ENCODE data around the gene ZFP36L1.
"Not testable (repeated sequence)": the region's sequence is repeated elsewhere in the genome, so short reads cannot be mapped to it uniquely, and the experiment has no call there.

The ZFP36L1 gene

GRCh38 chr14:68766299-68767247 is 26.3 kb downstream of the ZFP36L1 start:
- no peak for DNase-seq (ENCODE audit: low read depth in 1 of 2, low spot score in 1 of 2)

GRCh38 chr14:68763843-68764242 is 29.0 kb downstream of the ZFP36L1 start:
- not testable (repeated sequence) for DNase-seq (ENCODE audit: low read depth in 1 of 2, low spot score in 1 of 2)

GRCh38 chr14:68762953-68763764 is 29.7 kb downstream of the ZFP36L1 start:
- no peak for DNase-seq (ENCODE audit: low read depth in 1 of 2, low spot score in 1 of 2)

DNA sequence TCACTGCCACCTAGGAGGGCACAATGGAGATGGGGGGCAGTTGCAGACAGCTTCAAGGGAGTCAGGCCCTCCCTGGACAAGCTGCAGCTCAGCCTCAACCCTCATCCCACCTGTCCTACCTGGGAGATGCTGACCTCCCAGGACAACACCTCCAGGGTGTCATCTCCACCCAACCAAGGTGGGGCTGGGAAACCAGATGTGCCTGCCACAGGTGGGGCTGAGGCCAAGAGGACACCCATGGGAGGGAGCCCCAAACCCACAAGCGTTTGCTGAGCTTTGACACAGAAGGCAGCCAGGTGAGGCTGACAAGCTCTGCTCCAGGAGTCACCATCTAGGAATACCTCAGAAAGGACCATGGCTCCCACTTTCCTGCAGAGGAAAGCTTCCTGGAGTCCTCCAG is 31.5 kb downstream of the ZFP36L1 start:
- DNase-seq (ENCODE audit: low read depth in 1 of 2, low spot score in 1 of 2), result no peak

DNA sequence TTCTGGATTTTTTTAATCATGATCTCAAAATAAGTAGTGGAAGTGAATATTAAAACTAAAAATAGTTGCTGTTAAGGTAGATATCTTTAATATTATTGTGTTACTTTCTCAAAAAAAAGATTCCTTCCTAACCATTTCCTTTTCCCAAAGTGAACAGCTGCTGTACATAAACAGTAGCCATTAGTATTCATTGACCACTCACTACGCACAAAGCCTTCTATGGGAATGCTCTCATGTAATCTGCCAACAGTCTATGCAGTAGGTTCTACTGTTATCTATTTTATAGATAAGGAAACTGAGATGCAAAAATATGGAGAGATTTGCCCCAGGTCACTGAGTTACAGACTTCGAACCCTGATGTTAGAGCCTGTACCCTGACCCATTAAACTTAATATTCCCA is 32.1 kb downstream of the ZFP36L1 start:
- DNase-seq (ENCODE audit: low read depth in 1 of 2, low spot score in 1 of 2), result no peak

- no peak for DNase-seq (ENCODE audit: low read depth in 1 of 2, low spot score in 1 of 2)
These were observed 32.9 kb downstream of the ZFP36L1 start for GRCh38 chr14:68759937-68760336.

DNA sequence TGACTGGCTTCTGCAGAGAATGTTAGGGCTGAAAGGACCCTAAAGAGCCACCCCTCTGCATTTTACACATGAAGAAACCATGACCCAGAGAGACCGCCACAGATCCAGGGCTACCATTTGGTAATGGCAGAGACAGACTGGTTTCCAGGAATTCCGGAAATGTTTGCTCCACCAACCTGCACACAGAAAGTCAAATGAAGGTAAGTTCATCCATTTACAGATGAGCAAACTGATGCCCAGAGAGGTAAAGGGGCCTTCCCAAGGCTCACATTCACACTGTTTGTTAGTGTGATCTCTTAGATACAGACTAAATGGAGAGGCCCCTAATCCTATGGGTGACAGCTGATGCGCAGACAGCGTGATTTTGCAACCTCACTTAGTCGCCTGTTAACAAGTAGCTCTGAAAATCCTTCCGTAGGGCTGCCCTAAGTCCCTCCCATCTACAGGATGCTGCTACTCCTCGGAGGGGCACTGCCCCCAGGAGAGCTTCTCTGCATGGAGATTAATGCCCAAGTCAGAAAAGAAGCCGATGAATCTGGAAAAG is 33.8 kb downstream of the ZFP36L1 start:
- no peak for DNase-seq (ENCODE audit: low read depth in 1 of 2, low spot score in 1 of 2)

GRCh38 chr14:68758301-68758700 is 34.6 kb downstream of the ZFP36L1 start:
- DNase-seq (ENCODE audit: low read depth in 1 of 2, low spot score in 1 of 2), result no peak

GRCh38 chr14:68757618-68758081 is 35.2 kb downstream of the ZFP36L1 start:
- no peak for DNase-seq (ENCODE audit: low read depth in 1 of 2, low spot score in 1 of 2)

DNA sequence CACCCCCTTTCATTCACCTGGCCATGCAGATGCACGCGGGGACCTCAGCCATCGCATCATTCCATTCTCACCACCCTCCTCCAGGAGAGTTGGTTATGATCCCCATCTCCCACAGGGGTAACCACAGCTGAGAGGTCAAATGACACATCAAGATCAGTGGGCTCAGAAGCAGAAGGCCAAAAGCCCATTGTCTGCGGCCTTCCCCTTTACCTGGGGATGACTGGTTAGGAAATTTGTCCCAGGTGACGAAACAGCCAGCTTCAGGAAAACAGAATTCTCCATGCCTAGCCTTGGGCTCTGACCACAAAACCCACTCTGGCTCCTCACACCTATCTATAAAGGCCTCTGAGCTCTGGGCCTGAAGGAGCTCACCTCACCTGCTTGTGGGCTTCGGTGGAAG is 36.1 kb downstream of the ZFP36L1 start:
- DNase-seq (ENCODE audit: low read depth in 1 of 2, low spot score in 1 of 2), result no peak

DNA sequence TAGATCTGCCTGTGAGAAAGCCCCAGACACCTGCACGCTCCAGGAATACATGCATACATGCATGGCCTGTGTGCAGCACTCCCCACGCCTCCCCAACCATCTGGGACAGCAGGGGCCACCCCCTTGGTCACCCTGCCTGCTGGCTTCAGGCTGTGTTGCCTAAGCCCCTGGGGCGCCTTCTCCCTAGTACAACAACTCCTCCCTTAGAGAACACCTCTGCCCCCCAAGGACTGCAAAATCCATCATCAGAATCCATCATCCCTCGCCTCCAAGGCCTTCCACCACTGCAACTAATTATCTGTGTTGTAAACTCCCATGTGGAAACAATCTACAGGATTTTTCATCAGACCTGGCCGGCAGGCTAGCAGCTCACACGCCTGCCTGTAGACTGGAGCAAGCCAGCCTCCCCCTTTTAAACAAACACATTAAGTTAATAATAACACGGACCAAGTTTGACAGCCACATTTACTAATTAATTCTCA is 36.8 kb downstream of the ZFP36L1 start:
- no peak for DNase-seq (ENCODE audit: low read depth in 1 of 2, low spot score in 1 of 2)

GRCh38 chr14:68755016-68755353 is 37.9 kb downstream of the ZFP36L1 start:
- no peak for DNase-seq (ENCODE audit: low read depth in 1 of 2, low spot score in 1 of 2)

DNA sequence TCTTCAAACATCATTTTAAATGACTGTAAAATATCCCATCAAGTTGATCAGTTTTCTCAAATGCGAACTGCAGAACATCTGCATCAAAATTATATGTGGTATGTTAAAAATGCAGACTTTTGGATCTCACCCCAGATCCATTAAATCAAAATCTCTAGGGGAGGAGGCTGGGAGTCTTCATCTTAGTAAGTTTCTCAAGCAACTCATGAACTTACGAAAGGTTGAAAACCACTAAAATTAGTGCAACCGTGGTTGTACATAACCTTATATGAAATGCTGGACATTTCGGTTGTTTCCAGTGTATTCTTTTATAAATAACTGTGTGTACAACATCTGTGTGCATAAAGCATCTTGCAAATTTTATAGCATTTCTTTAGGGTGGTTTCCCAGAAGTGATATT is 39.2 kb downstream of the ZFP36L1 start:
- DNase-seq (ENCODE audit: low read depth in 1 of 2, low spot score in 1 of 2), result no peak

- no peak for DNase-seq (ENCODE audit: low read depth in 1 of 2, low spot score in 1 of 2)
These were observed 40.4 kb downstream of the ZFP36L1 start for GRCh38 chr14:68752271-68753006.

DNA sequence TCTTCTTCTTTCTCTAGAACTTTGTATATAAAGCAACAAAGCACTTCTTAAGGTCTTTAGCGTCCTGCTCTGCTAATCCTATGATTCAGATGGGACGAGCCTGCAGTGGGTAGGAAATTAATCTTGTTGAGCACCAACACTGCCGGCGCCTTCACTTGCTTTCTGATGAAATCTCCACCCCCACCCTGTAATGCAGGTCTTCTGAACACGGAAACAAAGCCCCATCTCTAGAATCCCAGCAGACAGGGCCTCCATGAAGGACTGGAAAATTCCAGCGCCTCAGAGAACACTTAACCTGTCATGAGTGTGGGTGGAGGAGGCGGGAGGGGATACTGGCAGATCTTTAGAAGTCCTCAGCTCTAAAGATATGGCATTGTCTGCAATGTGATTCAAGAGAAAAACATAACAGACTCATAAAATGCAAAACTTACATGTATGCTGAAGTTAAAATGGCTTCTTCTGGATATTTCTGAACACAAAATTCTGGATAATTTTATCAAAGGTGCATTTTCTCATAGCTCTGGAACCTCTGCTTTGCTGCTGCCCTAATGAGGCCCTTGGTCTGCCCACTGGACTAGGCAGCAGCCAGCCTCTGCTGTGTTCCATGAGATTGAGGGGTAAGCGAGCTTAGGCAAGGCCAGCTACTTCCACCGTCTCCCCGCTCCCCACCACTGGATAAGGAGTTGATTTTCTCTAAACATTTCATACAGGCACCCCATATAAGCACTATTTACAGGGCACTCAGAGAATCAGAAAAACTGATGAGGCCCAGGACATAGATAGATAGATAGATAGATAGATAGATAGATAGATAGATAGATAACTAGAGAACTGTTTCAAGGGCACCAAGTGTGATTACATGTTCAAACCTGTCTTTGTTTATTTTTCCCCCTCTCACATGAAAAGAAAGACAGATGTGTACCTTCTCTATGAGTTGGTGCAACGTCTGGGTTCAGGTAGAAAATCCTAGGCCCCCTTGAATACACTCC is 43.1 kb downstream of the ZFP36L1 start:
- DNase-seq (ENCODE audit: low read depth in 1 of 2, low spot score in 1 of 2), result no peak

DNA sequence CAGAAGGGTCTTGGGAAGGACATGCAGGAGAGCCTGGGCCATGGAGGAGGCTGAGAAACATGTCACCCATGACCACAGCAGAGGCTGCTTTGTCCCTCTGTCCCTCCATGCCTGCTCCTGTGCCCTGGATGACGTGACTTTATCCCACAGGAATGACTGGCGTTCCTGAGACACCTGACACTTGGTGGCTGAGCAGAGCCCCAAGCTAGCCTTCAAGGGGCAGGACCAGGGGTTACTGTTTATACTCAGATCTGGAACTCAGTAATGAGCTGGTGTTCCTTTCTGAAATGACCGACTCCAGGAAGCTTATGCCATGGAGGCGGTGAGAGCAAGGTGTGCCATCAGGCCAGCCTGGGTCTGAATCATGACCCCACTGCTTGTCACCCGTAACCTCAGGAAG is 44.2 kb downstream of the ZFP36L1 start:
- DNase-seq (ENCODE audit: low read depth in 1 of 2, low spot score in 1 of 2), result no peak

- DNase-seq (ENCODE audit: low read depth in 1 of 2, low spot score in 1 of 2), result no peak
These were observed 44.6 kb downstream of the ZFP36L1 start for GRCh38 chr14:68748260-68748659.

DNA sequence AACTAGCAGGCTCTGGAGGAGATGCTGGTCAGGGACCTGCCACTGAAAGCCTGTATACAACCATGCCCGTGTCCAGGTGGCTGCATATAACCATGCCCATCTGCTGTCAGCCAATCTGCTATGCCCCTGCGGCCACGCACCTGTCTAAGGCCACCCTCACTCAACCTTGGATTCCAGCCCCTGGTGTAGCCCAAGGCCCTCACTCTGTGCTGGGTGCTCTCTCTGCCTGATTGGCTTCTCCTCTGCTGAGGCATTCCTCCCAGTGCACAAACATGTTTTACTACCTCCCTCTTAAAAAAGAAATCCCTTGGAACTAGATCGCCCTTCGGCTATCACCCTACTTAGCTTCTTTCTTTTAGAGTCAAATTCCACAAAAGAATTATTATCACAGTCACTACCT is 45.5 kb downstream of the ZFP36L1 start:
- no peak for DNase-seq (ENCODE audit: low read depth in 1 of 2, low spot score in 1 of 2)

DNA sequence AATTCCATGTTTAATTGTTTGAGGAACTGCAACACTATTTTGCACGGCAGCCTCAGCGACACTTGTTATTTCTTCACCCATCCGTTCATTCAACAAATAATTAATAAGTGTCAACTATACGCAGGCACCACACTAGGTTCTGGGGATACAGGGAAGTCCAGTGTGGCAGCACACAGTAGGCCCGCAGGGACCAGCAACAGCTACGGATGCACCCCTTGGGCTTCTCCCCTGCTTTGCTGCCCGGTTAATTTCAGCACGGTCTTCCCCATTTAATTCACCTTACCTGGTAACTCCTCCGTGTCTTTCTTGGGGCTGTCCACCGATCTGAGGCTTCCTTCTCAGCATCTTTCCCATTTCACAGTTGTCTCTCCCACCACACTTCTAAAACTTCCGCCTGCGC is 48.3 kb downstream of the ZFP36L1 start:
- no peak for DNase-seq (ENCODE audit: low read depth in 1 of 2, low spot score in 1 of 2)

Data from activated CD4-positive, alpha-beta T cell treated with anti-CD3 and anti-CD28 coated beads, Interleukin-2, amount 50 U/mL, for 24 hours (primary cell).